OCI-LY1 (cell line): ENCODE measurements around the gene KLK2.

Source experiments
- H2AFZ ChIP-seq: fragments of 200-600 bp; sonication (generic), shearing (Covaris generic); 2 replicates; pipeline ENCODE4 v1.6.0; 2014; ENCODE audit warnings: antibody characterized with exemption, mild to moderate bottlenecking, low read length
- H3F3A ChIP-seq: fragments of 200-600 bp; sonication (generic), shearing (Covaris generic); 2 replicates; pipeline ENCODE4 v1.6.0; 2014; ENCODE audit warnings: mild to moderate bottlenecking, antibody characterized with exemption, low read length, moderate library complexity; ENCODE audit not compliant: insufficient read depth
- H3K27ac ChIP-seq: fragments of 200-600 bp; sonication (generic); 2 replicates; pipeline ENCODE4 v1.5.1; 2014; ENCODE audit warnings: low read length, mixed run types, mild to moderate bottlenecking, low read depth; ENCODE audit not compliant: poor library complexity, severe bottlenecking
- H3K27me3 ChIP-seq: fragments of 200-600 bp; sonication (generic); 2 replicates; pipeline ENCODE4 v1.6.0; 2014; ENCODE audit warnings: antibody characterized with exemption, mild to moderate bottlenecking, low read length, moderate library complexity; ENCODE audit not compliant: insufficient read depth
- H3K36me3 ChIP-seq: fragments of 200-600 bp; sonication (generic); 2 replicates; pipeline ENCODE4 v1.6.1; 2014; ENCODE audit warnings: mild to moderate bottlenecking, antibody characterized with exemption, low read length, moderate library complexity, mixed read lengths; ENCODE audit not compliant: insufficient read depth
- H3K4me1 ChIP-seq: fragments of 200-600 bp; sonication (generic); 2 replicates; pipeline ENCODE4 v1.5.1; 2014; ENCODE audit warnings: mild to moderate bottlenecking, low read length, moderate library complexity; ENCODE audit not compliant: insufficient read depth, severe bottlenecking
- H3K4me2 ChIP-seq: fragments of 200-600 bp; sonication (generic), shearing (Covaris generic); 2 replicates; pipeline ENCODE4 v1.6.1; 2014; ENCODE audit warnings: low read length
- H3K4me3 ChIP-seq: fragments of 200-600 bp; sonication (generic); 2 replicates; pipeline ENCODE4 v1.5.1; 2014; ENCODE audit warnings: low read length, low read depth, mild to moderate bottlenecking, mixed read lengths; ENCODE audit not compliant: poor library complexity, severe bottlenecking
- H3K79me2 ChIP-seq: fragments of 200-600 bp; shearing (Covaris generic); 2 replicates; pipeline ENCODE4 v1.6.1; 2016; ENCODE audit warnings: mixed run types, low read length, mixed read lengths; ENCODE audit not compliant: insufficient read depth
- H3K9ac ChIP-seq: fragments of 200-600 bp; sonication (generic), shearing (Covaris generic); 2 replicates; pipeline ENCODE4 v1.6.1; 2014; ENCODE audit warnings: mild to moderate bottlenecking, low read length, mixed read lengths
- H3K9me2 ChIP-seq: fragments of 200-600 bp; sonication (generic), shearing (Covaris generic); 2 replicates; pipeline ENCODE4 v1.6.1; 2014; ENCODE audit warnings: low read depth, mild to moderate bottlenecking, low read length, mixed read lengths
- H3K9me3 ChIP-seq: fragments of 200-600 bp; shearing (Covaris generic); 2 replicates; pipeline ENCODE4 v1.6.1; 2014; ENCODE audit warnings: low read length, mixed read lengths
- H4K20me1 ChIP-seq: fragments of 200-600 bp; sonication (generic), shearing (Covaris generic); 2 replicates; pipeline ENCODE4 v1.6.0; 2016; ENCODE audit warnings: mild to moderate bottlenecking, low read length; ENCODE audit not compliant: insufficient read depth
- EZH2 ChIP-seq: fragments of 200-600 bp; sonication (generic), shearing (Covaris generic); IDR thresholded peaks from 2 replicates; pipeline ENCODE4 v1.8.0; 2017; ENCODE audit warnings: borderline replicate concordance, mixed run types, mild to moderate bottlenecking, antibody characterized with exemption, low read length, moderate library complexity, mixed read lengths
- TF ChIP-seq, protein P1 (sequence below): fragments of 200-600 bp; sonication (generic), shearing (Covaris generic); IDR thresholded peaks from 2 replicates; pipeline ENCODE4 v1.5.1; 2017; ENCODE audit warnings: mild to moderate bottlenecking, antibody characterized with exemption, low read length, moderate library complexity, mixed read lengths

Gene KLK2

DNA sequence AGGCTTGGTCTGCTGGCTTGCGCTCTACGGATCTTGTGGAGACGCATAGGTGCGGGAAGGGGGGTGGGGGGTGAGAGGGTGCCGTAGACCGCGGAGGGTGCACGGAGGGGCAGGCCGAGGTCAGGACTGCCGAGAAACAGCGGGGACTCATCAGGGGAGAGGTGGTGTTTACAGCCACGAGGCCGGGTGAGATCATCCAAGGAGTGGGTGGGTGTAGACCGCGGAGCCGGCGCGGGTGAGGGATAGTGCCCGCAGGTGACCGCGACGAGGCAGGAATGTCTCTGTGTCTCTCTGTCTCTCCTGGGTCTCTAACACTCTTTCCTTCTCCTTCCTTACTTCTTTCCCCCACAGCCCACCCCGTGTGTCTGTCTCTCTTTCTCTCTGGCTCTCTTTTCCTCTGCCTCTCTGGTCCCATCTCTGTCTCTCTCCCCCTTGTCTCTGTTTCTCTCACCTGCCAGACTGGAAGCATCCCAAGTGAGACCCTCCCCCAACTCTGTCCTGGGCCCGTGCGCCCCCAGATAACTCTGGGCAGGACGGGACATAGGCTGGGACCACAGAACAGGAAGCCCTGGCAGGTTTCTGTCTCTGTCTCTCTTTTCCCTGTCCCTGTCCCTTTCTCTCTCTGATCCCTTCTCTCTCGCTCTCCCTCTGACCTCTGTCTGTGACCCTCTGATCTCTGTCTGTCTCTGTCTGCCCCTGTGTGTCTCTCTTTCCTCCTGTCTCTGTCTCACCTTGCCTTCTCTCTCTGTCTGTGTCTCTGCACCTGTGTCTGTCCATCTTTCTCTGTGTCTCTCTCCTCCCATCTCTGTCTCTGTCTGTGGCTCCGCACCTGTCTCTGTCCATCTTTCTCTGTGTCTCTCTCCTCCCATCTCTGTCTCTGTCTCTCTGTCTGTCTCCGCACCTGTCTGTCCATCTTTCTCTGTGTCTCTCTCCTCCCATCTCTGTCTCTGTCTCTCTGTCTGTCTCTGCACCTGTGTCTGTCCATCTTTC, 39.8 kb downstream of the KLK2 start:
- Histone ChIP-seq H3K9me3 (no peaks in the 10 kb centered on the region), H2AFZ (no peak overlapping the region), H3K4me2 (no peak overlapping the region), H4K20me1 (no peaks in the 10 kb centered on the region), H3K27me3 (no peaks in the 10 kb centered on the region), H3K79me2 (no peaks in the 10 kb centered on the region), H3K27ac (no peak overlapping the region), H3F3A (no peaks in the 10 kb centered on the region), H3K9me2 (no peaks in the 10 kb centered on the region), H3K4me1 (no peaks in the 10 kb centered on the region), H3K36me3 (no peaks in the 10 kb centered on the region), H3K9ac (no peak overlapping the region), H3K4me3 (no peak overlapping the region)
- no peak for TF ChIP-seq EZH2
- TF ChIP-seq, protein P1, sequence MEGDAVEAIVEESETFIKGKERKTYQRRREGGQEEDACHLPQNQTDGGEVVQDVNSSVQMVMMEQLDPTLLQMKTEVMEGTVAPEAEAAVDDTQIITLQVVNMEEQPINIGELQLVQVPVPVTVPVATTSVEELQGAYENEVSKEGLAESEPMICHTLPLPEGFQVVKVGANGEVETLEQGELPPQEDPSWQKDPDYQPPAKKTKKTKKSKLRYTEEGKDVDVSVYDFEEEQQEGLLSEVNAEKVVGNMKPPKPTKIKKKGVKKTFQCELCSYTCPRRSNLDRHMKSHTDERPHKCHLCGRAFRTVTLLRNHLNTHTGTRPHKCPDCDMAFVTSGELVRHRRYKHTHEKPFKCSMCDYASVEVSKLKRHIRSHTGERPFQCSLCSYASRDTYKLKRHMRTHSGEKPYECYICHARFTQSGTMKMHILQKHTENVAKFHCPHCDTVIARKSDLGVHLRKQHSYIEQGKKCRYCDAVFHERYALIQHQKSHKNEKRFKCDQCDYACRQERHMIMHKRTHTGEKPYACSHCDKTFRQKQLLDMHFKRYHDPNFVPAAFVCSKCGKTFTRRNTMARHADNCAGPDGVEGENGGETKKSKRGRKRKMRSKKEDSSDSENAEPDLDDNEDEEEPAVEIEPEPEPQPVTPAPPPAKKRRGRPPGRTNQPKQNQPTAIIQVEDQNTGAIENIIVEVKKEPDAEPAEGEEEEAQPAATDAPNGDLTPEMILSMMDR: no peak

DNA sequence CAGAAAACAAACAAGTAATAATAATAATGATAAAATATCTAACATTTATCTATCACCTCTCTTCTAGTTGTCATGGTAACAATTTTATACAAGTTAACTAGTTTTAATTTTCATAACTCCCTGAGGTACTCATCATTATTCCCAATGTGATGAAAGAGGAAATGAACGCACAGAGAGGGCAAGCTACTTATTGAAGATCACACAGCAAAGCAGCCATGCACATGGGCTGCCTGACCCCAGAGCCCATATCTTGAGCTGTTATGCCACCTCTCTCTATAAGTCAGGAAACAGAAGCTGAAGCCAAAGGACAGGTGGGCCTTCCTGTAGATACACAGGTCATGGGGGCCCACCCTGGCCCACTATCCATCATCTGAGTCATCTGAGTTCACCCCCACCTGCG, 42.8 kb downstream of the KLK2 start:
- H3K4me1 ChIP-seq: no peaks in the 10 kb centered on the region
- H3K4me3 ChIP-seq: no peak overlapping the region
- H3K27ac ChIP-seq: no peak overlapping the region
- H3K9me2 ChIP-seq: no peaks in the 10 kb centered on the region
- TF ChIP-seq EZH2: no peak
- TF ChIP-seq, protein P1: no peak
- no peaks in the 10 kb centered on the region for H3F3A ChIP-seq
- H4K20me1 ChIP-seq: no peaks in the 10 kb centered on the region
- H3K9ac ChIP-seq: no peak overlapping the region
- no peak overlapping the region for H2AFZ ChIP-seq
- H3K36me3 ChIP-seq: no peaks in the 10 kb centered on the region
- H3K9me3 ChIP-seq: no peaks in the 10 kb centered on the region
- H3K27me3 ChIP-seq: no peaks in the 10 kb centered on the region
- no peaks in the 10 kb centered on the region for H3K79me2 ChIP-seq
- H3K4me2 ChIP-seq: no peak overlapping the region

DNA sequence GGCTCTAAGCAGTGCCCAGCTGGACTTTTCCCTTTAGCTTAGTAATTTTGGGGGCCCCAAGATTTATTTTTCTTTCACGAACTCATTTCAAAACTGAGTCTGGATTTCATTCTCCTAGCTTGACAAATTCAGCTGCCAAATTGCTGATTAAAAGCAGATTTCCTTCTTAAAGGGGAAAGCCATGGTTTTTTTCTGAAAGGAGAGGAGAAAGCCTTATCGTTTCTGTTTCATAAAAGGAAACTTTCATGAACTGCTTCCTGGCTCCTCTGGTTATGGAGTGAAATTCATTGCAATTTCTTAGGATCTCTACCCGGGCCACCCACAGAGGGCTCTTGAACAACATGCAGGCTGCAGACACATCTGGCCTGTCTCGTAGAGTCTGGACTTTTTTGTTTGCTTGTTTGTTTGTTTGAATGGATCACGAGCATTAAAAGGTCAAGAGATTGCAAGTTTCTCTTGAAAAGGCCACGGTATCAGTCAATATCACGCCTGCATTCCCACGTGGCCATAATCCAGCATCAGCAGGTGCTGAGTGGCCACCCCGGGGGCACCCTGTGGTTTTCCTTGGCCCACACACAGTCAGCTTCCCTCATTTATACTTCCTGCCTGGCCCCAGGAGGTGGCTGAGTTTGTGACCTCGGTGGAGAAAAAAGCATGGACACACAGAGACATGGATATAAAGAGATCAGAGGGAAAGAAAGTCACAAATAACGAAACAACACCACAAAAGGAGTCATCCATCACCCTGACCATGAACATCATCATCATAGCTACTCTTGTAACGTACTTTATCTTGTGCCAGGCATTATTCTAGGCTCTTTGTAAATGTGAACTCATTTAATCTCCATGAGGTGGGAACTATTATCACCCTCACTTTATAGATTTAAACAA, 48.4 kb downstream of the KLK2 start:
- H3K27me3 ChIP-seq: no peaks in the 10 kb centered on the region
- H3K4me3 ChIP-seq: no peak overlapping the region
- no peaks in the 10 kb centered on the region for H3K9me2 ChIP-seq
- no peaks in the 10 kb centered on the region for H4K20me1 ChIP-seq
- H3K9ac ChIP-seq: no peak overlapping the region
- no peak overlapping the region for H3K27ac ChIP-seq
- H3K4me1 ChIP-seq: no peaks in the 10 kb centered on the region
- no peak overlapping the region for H2AFZ ChIP-seq
- no peaks in the 10 kb centered on the region for H3F3A ChIP-seq
- TF ChIP-seq EZH2: no peak
- TF ChIP-seq, protein P1: no peak
- no peaks in the 10 kb centered on the region for H3K36me3 ChIP-seq
- H3K79me2 ChIP-seq: no peaks in the 10 kb centered on the region
- no peaks in the 10 kb centered on the region for H3K9me3 ChIP-seq
- no peak overlapping the region for H3K4me2 ChIP-seq
